B cell (primary cell): ENCODE results near the gene ZDHHC11. TPM values are rescaled to one million over a fixed set of nuclear protein-coding genes. Genes with fewer than 3 reads are reported as not detected.

ENCODE experiments used
- ATAC-seq: fragments of 200-7000 bp; cut with Tn5 transposase; one replicate; pipeline ENCODE4 v1.10.0; 2021; ENCODE audit warnings: low read depth, mild to moderate bottlenecking, moderate number of reproducible peaks, moderate library complexity
- CTCF ChIA-PET: fragments of 350-600 bp; sonication (Branson Sonifier 250); formaldehyde crosslinking; loops from one replicate; lab custom pipeline; 2021; ENCODE audit warnings: antibody characterized with exemption, inconsistent platforms; lab: Charles Lee
- POLR2A ChIA-PET: fragments of 350-600 bp; sonication (Branson Sonifier 250); formaldehyde crosslinking; loops from one replicate; lab custom pipeline; 2021; ENCODE audit warnings: antibody characterized with exemption; lab: Charles Lee
- DNase-seq: peaks from one replicate; pipeline ENCODE4 v3.0.0; 2013
- H2AFZ ChIP-seq: 2 replicates; pipeline ENCODE4 v1.6.1; 2012; ENCODE audit warnings: mild to moderate bottlenecking, low read depth, low read length; ENCODE audit not compliant: insufficient read depth, poor library complexity, severe bottlenecking
- H3K27ac ChIP-seq, 2 donors: 1 replicate in 1 of 2; 2 replicates in 1 of 2; pipeline ENCODE4 v1.5.1; 2012 to 2013; ENCODE audit warnings: low read length in 2 of 2, mild to moderate bottlenecking in 2 of 2, moderate library complexity in 1 of 2
- H3K27me3 ChIP-seq, 4 experiments: fragments of 200-600 bp in 1 of 4; sonication (generic) in 1 of 4; replicated peaks in 1 of 4; 1 replicate in 2 of 4; 2 replicates in 2 of 4; pipeline versions ENCODE4 v1.6.1 to v1.7.0; 2013 to 2016; ENCODE audit warnings: low read length in 3 of 4, mild to moderate bottlenecking in 2 of 4, mixed read lengths in 1 of 4, moderate library complexity in 1 of 4; ENCODE audit not compliant: insufficient read depth in 4 of 4, control insufficient read depth in 3 of 4; ENCODE audit errors: control extremely low read depth in 1 of 4
- H3K36me3 ChIP-seq, 2 experiments: replicated peaks in 1 of 2; 1 replicate in 1 of 2; 2 replicates in 1 of 2; pipeline versions ENCODE4 v1.6.1 to v1.7.1; 2013; ENCODE audit warnings: low read length in 1 of 2; ENCODE audit not compliant: insufficient read depth in 2 of 2, control insufficient read depth in 1 of 2; ENCODE audit errors: control extremely low read depth in 1 of 2, extremely low read depth in 1 of 2
- H3K4me1 ChIP-seq, 2 donors: fragments of 200-600 bp in 1 of 2; sonication (generic) in 1 of 2; 1 replicate in 1 of 2; 2 replicates in 1 of 2; pipeline versions ENCODE4 v1.5.1 to v1.6.1; 2013 to 2017; ENCODE audit warnings: low read length in 2 of 2; ENCODE audit not compliant: control insufficient read depth in 2 of 2, insufficient read depth in 2 of 2
- H3K4me2 ChIP-seq: replicated peaks from 2 replicates; pipeline ENCODE3; 2012; ENCODE audit warnings: mild to moderate bottlenecking, low read depth, low read length; ENCODE audit not compliant: poor library complexity, severe bottlenecking
- H3K4me3 ChIP-seq, 5 experiments: fragments of 200-600 bp in 1 of 5; sonication (generic) in 1 of 5; 1 replicate in 3 of 5; 2 replicates in 2 of 5; pipeline versions ENCODE4 v1.5.1 to v1.7.0; 2011 to 2016; ENCODE audit warnings: low read length in 4 of 5, mild to moderate bottlenecking in 4 of 5, low read depth in 2 of 5, control low read depth in 1 of 5, moderate library complexity in 1 of 5; ENCODE audit not compliant: insufficient read depth in 1 of 5; ENCODE audit errors: control extremely low read depth in 1 of 5, extremely low read depth in 1 of 5
- H3K79me2 ChIP-seq: fragments of 200-600 bp; sonication (generic); one replicate; pipeline ENCODE4 v1.6.0; 2016; ENCODE audit warnings: low read length; ENCODE audit not compliant: control insufficient read depth, insufficient read depth
- H3K9ac ChIP-seq: fragments of 200-600 bp; sonication (generic); 2 replicates; pipeline ENCODE4 v1.6.1; 2017; ENCODE audit warnings: mild to moderate bottlenecking, low read length, moderate library complexity
- H3K9me3 ChIP-seq, 3 donors: one replicate each; pipeline versions ENCODE4 v1.6.1 to v1.7.1; 2013; ENCODE audit warnings: low read length in 2 of 3; ENCODE audit not compliant: control insufficient read depth in 2 of 3, insufficient read depth in 1 of 3; ENCODE audit errors: control extremely low read depth in 1 of 3
- H4K20me1 ChIP-seq: 2 replicates; pipeline ENCODE4 v1.6.0; 2012; ENCODE audit warnings: mild to moderate bottlenecking, low read length; ENCODE audit not compliant: insufficient read depth, control insufficient read depth, poor library complexity, severe bottlenecking
- H3K27ac Mint-ChIP-seq: one replicate; pipeline ENCODE4 v1.8.0; 2021; ENCODE audit warnings: mixed read lengths
- H3K27me3 Mint-ChIP-seq: one replicate; pipeline ENCODE4 v1.8.0; 2021; ENCODE audit warnings: mixed read lengths
- H3K4me1 Mint-ChIP-seq: one replicate; pipeline ENCODE4 v1.8.0; 2021; ENCODE audit warnings: mixed read lengths
- H3K4me3 Mint-ChIP-seq: one replicate; pipeline ENCODE4 v1.8.0; 2021; ENCODE audit warnings: mixed read lengths
- H3K9me3 Mint-ChIP-seq: one replicate; pipeline ENCODE4 v1.8.0; 2022; ENCODE audit warnings: mixed read lengths; ENCODE audit not compliant: insufficient read depth
- CTCF ChIP-seq: fragments of 200-600 bp; IDR thresholded peaks from one replicate; pipeline ENCODE4 v1.8.0; 2022; ENCODE audit warnings: antibody characterized with exemption, mild to moderate bottlenecking
- EZH2 ChIP-seq: IDR thresholded peaks from 2 replicates; pipeline ENCODE4 v1.6.1; 2012; ENCODE audit warnings: borderline replicate concordance, low read depth, mild to moderate bottlenecking, moderate library complexity, low read length; ENCODE audit not compliant: insufficient read depth, poor library complexity, severe bottlenecking
- WGBS: methylation state at CpG from one replicate; pipeline ENCODE4 v1.1.5; 2013; ENCODE audit warnings: missing lambda C conversion rate; ENCODE audit not compliant: insufficient coverage; 5-methylcytosine and 5-hydroxymethylcytosine counted together
- intact Hi-C: fragments of 100-400 bp; cut with micrococcal nuclease; formaldehyde crosslinking; loops from one replicate; pipeline ENCODE4 v1.10.0; 2022
- polyA plus RNA-seq: library from polyadenylated mRNA; depleted of rRNA; stranded (reverse); fragments of >200 nt; gene quantifications from 2 replicates; pipeline ENCODE4 v1.2.3, GENCODE V29; 2012
- total RNA-seq, 2 donors: library from RNA; stranded (reverse); fragments of 120-200 nt in 1 of 2; gene quantifications; 1 replicate in 1 of 2; 2 replicates in 1 of 2; pipeline versions ENCODE4 v1.2.3 to v1.2.4, GENCODE V29; 2013 to 2022

Gene ZDHHC11
- total and polyA plus RNA-seq, 2 donors (not counting 1 experiment from before 2014, with no cell fraction given): 0.69 to 3.0 TPM

GRCh38 chr5:819078-819477 is 31.7 kb downstream of the ZDHHC11 start:
- WGBS: 94% methylated on average over 3 of the region's 3 CpGs
- no peak overlapping the region for H3K27ac Mint-ChIP-seq

GRCh38 chr5:816176-816575 is 34.6 kb downstream of the ZDHHC11 start:
- H3K36me3 ChIP-seq: no peaks in the 10 kb centered on the region
- intact Hi-C loops: no loop called here

More at GRCh38 chr5:819078-819477, 31.7 kb downstream of the ZDHHC11 start:
- Histone ChIP-seq H3K4me2 (no peak overlapping the region), H4K20me1 (no peaks in the 10 kb centered on the region), H3K27me3 (peaks cover 0 to 3% (median 0%) of the 10 kb centered on the region in 4 experiments), H3K9ac (no peak overlapping the region), H3K79me2 (no peaks in the 10 kb centered on the region), H3K9me3 (peaks cover 0 to 4% (median 3%) of the 10 kb centered on the region in 3 donors), H3K36me3 (no peaks in the 10 kb centered on the region), H3K4me3 (no peak overlapping the region), H3K4me1 (no peaks in the 10 kb centered on the region), H2AFZ (no peak overlapping the region), H3K27ac (no peak overlapping the region)
- Mint-ChIP-seq H3K4me3 (no peak overlapping the region), H3K27me3 (peaks cover 8% of the 10 kb centered on the region), H3K9me3 (peaks cover 2% of the 10 kb centered on the region), H3K4me1 (no peaks in the 10 kb centered on the region)
- DNase-seq: no peak
- ChIA-PET POLR2A (no interaction called here), CTCF (no interaction called here)
- no peak for TF ChIP-seq CTCF
- TF ChIP-seq EZH2: no peak
- no peak for ATAC-seq
- intact Hi-C loops: no loop called here

More at GRCh38 chr5:816176-816575, 34.6 kb downstream of the ZDHHC11 start:
- Mint-ChIP-seq H3K27ac (no peak overlapping the region), H3K27me3 (peaks cover 8% of the 10 kb centered on the region), H3K4me3 (no peak overlapping the region), H3K4me1 (no peaks in the 10 kb centered on the region), H3K9me3 (no peaks in the 10 kb centered on the region)
- ATAC-seq: no peak
- Histone ChIP-seq H3K79me2 (no peaks in the 10 kb centered on the region), H3K27ac (no peak overlapping the region), H3K4me3 (no peak overlapping the region), H2AFZ (no peak overlapping the region), H3K4me1 (no peaks in the 10 kb centered on the region), H3K9ac (no peak overlapping the region), H3K4me2 (no peak overlapping the region), H4K20me1 (no peaks in the 10 kb centered on the region), H3K27me3 (peaks cover 0 to 3% (median 0%) of the 10 kb centered on the region in 4 experiments), H3K9me3 (peaks cover 0 to 4% (median 3%) of the 10 kb centered on the region in 3 donors)
- ChIA-PET POLR2A (no interaction called here), CTCF (no interaction called here)
- 96% methylated on average over 12 of the region's 15 CpGs for WGBS
- DNase-seq: no peak
- TF ChIP-seq CTCF (no peak), EZH2 (no peak)
